GM13976 (cell line): Measurements from ENCODE around the gene RGS18.
"Not testable (repeated sequence)": the region's sequence is repeated elsewhere in the genome, so short reads cannot be mapped to it uniquely, and the experiment has no call there.

Experiments
- DNase-seq: peaks from one replicate; pipeline ENCODE4 v3.0.0; 2012; ENCODE audit warnings: low spot score
- in situ Hi-C: fragments of 300-500 bp; cut with MboI; formaldehyde crosslinking; loops from one replicate; pipeline ENCODE4 v1.12.0; 2022; ENCODE audit warnings: low sequenced_read_pairs, mixed read lengths, inconsistent platforms; ENCODE audit not compliant: unreplicated experiment
- TF ChIP-seq, protein P1 (sequence below): IDR thresholded peaks from 2 replicates; pipeline ENCODE4 v1.5.1; 2012; ENCODE audit warnings: borderline replicate concordance, mild to moderate bottlenecking; ENCODE audit not compliant: insufficient read depth; ENCODE audit errors: extremely low read depth, missing control alignments, control extremely low read depth

Gene RGS18

DNA sequence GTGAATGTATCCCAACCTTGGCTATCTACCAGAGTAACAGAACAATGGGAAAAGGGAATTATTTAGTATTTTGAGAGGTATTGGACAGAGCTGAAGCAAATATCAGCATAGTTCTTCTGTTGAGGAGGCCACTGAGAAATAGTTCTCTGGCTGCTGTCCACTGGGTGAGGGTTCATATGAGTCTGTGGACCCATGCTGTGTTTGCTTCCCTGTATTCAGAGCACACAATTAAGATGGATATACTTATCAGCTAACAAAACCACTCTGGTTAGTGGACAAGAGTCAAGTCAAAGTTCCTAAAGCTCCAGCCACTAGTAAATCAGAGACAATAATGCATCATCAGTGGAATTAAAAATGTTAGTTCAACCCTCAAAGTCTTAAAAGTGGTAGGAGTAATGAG is 66.1 kb downstream of the RGS18 start:
- no peak for DNase-seq
- TF ChIP-seq, protein P1, sequence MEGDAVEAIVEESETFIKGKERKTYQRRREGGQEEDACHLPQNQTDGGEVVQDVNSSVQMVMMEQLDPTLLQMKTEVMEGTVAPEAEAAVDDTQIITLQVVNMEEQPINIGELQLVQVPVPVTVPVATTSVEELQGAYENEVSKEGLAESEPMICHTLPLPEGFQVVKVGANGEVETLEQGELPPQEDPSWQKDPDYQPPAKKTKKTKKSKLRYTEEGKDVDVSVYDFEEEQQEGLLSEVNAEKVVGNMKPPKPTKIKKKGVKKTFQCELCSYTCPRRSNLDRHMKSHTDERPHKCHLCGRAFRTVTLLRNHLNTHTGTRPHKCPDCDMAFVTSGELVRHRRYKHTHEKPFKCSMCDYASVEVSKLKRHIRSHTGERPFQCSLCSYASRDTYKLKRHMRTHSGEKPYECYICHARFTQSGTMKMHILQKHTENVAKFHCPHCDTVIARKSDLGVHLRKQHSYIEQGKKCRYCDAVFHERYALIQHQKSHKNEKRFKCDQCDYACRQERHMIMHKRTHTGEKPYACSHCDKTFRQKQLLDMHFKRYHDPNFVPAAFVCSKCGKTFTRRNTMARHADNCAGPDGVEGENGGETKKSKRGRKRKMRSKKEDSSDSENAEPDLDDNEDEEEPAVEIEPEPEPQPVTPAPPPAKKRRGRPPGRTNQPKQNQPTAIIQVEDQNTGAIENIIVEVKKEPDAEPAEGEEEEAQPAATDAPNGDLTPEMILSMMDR: no peak
- in situ Hi-C loops: no loop called here

DNA sequence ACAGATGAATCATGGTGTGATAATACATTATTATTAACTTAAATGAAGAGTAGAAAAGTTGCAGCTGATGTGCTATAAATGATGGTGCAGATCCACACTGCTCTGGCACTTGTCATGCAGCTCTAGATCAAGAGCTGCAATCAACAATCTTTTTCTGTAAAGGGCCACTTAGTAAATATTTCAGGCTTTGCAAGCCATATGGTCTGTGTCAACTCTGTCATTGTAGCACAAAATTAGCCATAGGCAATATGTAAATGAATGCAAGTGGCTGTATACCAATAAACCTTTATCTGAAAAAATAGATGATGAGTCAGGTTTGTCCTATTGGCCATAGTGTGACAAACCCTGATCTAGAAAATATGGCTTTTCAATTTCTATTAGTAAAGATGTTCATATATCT is 66.6 kb downstream of the RGS18 start:
- in situ Hi-C loops: no loop called here
- DNase-seq: no peak
- TF ChIP-seq, protein P1: no peak

DNA sequence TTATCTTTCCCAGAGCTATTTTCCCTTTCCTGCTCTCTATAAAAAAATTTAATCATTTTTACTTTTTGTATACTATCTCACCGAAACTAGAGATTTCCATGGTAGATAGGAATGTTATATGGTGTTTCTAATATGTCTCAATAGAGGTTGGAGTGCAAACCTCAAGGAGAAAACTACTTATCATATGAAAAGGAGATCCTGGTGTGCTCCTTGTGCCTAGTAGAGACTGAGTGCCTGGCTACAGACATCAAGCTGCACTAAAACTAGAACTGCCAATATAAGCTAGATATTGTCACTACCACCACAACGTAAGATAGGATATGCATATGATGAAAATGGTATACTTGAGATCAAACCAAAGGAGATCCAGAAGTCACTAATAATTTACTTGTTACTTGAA is 67.0 kb downstream of the RGS18 start:
- TF ChIP-seq, protein P1: no peak
- in situ Hi-C loops: no loop called here
- no peak for DNase-seq

DNA sequence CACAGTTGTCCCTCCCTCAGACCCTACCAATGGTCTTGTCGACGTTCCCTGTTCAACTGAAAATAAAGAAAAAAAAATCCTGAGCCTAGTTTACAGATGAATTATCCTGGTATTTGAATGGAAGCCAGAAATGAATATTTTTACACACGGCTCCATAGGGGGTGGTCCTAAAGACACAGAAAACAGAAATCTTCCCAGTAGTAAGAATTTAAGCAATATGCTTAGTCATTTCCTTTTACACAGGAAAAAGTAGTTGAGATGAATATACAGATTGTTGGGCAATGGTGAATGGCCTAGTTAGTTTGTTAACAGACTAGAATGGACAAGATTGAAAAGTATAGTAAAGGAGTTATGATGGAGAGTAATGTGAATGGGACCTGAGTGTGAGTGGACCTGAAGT is 67.4 kb downstream of the RGS18 start:
- in situ Hi-C loops: no loop called here
- TF ChIP-seq, protein P1: no peak

DNA sequence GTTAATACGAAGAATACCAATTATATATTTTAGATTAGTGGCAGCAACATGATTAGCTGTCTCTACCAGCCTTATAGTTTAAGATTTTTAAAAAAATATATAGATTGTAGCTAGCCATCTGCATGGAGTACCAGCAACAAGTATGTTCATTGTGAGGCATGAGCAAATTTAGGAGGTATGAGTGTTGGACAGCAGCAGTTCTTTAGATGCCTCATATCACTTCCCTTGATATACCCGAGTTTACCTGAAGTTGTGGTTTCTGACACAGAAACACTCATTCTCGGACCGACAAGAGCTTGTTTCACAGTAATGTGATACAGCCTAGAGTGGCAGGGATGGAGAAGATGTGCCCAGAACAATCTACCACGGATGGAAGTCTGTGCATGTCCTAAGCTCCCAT is 69.1 kb downstream of the RGS18 start:
- TF ChIP-seq, protein P1: no peak

More for the DNA sequence above, 67.4 kb downstream of the RGS18 start:
- DNase-seq: no peak

DNA sequence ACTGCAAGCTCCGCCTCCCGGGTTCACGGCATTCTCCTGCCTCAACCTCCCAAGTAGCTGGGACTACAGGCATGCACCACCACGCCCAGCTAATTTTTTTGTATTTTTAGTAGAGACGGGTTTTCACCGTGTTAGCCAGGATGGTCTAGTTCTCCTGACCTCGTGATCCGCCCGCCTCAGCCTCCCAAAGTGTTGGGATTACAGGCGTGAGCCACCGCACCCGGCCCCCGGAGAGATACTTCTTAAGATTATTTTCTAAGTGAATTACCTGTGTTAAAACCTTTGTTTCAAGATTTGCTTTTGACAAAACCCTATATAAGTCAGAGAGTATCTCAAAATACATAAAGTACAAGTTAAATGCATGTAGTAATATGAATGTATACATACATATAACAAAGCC is 69.7 kb downstream of the RGS18 start:
- DNase-seq, in situ Hi-C loops: not testable (repeated sequence)

More for the DNA sequence above, 69.1 kb downstream of the RGS18 start:
- DNase-seq: no peak
- in situ Hi-C loops: no loop called here

DNA sequence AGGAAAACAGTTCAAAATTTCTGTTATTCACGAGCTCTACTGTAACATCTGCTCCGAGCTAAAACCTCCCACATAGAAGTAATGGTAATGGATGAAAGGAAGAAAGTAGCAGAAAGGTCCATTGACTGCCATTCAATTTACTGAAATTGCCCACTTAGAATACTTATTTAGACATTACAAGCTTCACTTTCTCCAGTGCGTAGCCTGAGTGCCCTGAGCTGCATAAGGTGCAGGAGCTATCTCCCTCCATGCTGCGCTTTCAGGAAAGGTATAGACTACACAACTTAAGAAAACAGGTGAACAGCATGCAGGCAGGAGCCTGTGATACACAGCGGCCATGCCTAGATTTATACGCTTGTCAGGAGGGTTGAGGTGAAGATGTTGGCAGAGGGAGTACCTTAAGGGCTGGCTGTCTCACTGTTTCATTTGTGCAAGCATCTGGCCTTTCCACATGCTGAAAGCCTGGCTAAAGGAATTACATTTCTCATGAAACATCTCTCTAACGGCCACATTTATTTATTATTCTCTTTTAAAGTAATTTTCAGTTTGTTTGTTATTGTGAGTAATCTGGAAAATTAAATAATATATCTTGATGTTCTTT is 74.7 kb downstream of the RGS18 start:
- DNase-seq: no peak
- in situ Hi-C loops: no loop called here
- TF ChIP-seq, protein P1: no peak
